Liver (tissue), 9 donors: ENCODE data around the gene PGAP3. TPM values are rescaled to one million over a fixed set of nuclear protein-coding genes. Genes with fewer than 3 reads are reported as not detected.

ENCODE experiments used
- DNase-seq: peaks from one replicate; pipeline ENCODE4 v3.0.0-alpha.2; 2017; ENCODE audit warnings: low spot score
- H3K27ac ChIP-seq, 2 donors: one replicate each; pipeline ENCODE4 v1.7.0; 2013; ENCODE audit warnings: inconsistent platforms in 2 of 2, low read length in 2 of 2, control low read depth in 1 of 2, low read depth in 1 of 2, mild to moderate bottlenecking in 1 of 2
- H3K27me3 ChIP-seq, 4 donors: one replicate each; pipeline versions ENCODE4 v1.6.1 to v1.7.0; 2013; ENCODE audit warnings: low read length in 3 of 4, inconsistent platforms in 1 of 4, mild to moderate bottlenecking in 1 of 4, moderate library complexity in 1 of 4; ENCODE audit not compliant: control insufficient read depth in 4 of 4, insufficient read depth in 4 of 4
- H3K36me3 ChIP-seq, 4 donors: one replicate each; pipeline versions ENCODE4 v1.6.1 to v1.7.0; 2013; ENCODE audit warnings: low read length in 3 of 4, mild to moderate bottlenecking in 3 of 4, low read depth in 1 of 4, moderate library complexity in 1 of 4; ENCODE audit not compliant: control insufficient read depth in 4 of 4, insufficient read depth in 3 of 4
- H3K4me1 ChIP-seq, 4 donors: one replicate each; pipeline versions ENCODE4 v1.6.1 to v1.7.0; 2013; ENCODE audit warnings: low read length in 3 of 4, mild to moderate bottlenecking in 3 of 4, moderate library complexity in 1 of 4; ENCODE audit not compliant: control insufficient read depth in 4 of 4, insufficient read depth in 4 of 4
- H3K4me3 ChIP-seq, 3 donors: one replicate each; pipeline versions ENCODE4 v1.6.1 to v1.7.0; 2013; ENCODE audit warnings: low read length in 3 of 3, control low read depth in 1 of 3, low read depth in 1 of 3, mild to moderate bottlenecking in 1 of 3
- H3K9ac ChIP-seq, 2 donors: one replicate each; pipeline ENCODE4 v1.7.0; 2013; ENCODE audit warnings: low read length in 2 of 2, mild to moderate bottlenecking in 2 of 2, moderate library complexity in 2 of 2, control low read depth in 1 of 2, low read depth in 1 of 2
- H3K9me3 ChIP-seq, 4 donors: one replicate each; pipeline versions ENCODE4 v1.6.1 to v1.7.0; 2013; ENCODE audit warnings: low read length in 3 of 4; ENCODE audit not compliant: control insufficient read depth in 4 of 4
- CTCF ChIP-seq: fragments of 150-350 bp; IDR thresholded peaks from 2 replicates; pipeline ENCODE4 v1.5.1; 2017; ENCODE audit warnings: improper control_type of control experiment, low read depth, low read length; ENCODE audit not compliant: missing input control
- EGR1 ChIP-seq, 2 donors: IDR thresholded peaks; 2 replicates each; pipeline ENCODE4 v1.6.1; 2016 to 2018; ENCODE audit warnings: antibody characterized with exemption in 2 of 2, low read depth in 2 of 2
- FOXA2 ChIP-seq: IDR thresholded peaks from 2 replicates; pipeline ENCODE4 v1.6.1; 2016; ENCODE audit warnings: antibody characterized with exemption
- GABPA ChIP-seq, 2 donors: IDR thresholded peaks in 1 of 2; conservative IDR thresholded peaks in 1 of 2; 2 replicates each; pipeline ENCODE4 v1.6.1; 2016; ENCODE audit warnings: antibody characterized with exemption in 2 of 2, mild to moderate bottlenecking in 1 of 2, moderate library complexity in 1 of 2
- HNF4A ChIP-seq, 2 donors: conservative IDR thresholded peaks; 2 replicates each; pipeline ENCODE4 v1.6.1; 2016; ENCODE audit warnings: antibody characterized with exemption in 2 of 2, mild to moderate bottlenecking in 2 of 2
- JUND ChIP-seq, 2 donors: IDR thresholded peaks; 2 replicates each; pipeline ENCODE4 v1.6.1; 2016; ENCODE audit warnings: antibody characterized with exemption in 2 of 2
- MAX ChIP-seq: IDR thresholded peaks from 2 replicates; pipeline ENCODE4 v1.6.1; 2016; ENCODE audit warnings: antibody characterized with exemption
- NR2F2 ChIP-seq: IDR thresholded peaks from 2 replicates; pipeline ENCODE4 v1.6.1; 2016; ENCODE audit warnings: antibody characterized with exemption
- RAD21 ChIP-seq, 2 donors: IDR thresholded peaks; 2 replicates each; pipeline ENCODE4 v1.6.1; 2016; ENCODE audit warnings: antibody characterized with exemption in 2 of 2, mild to moderate bottlenecking in 2 of 2
- REST ChIP-seq: IDR thresholded peaks from 2 replicates; pipeline ENCODE4 v1.6.1; 2016; ENCODE audit warnings: antibody characterized with exemption, mild to moderate bottlenecking
- SP1 ChIP-seq: IDR thresholded peaks from 2 replicates; pipeline ENCODE4 v1.6.1; 2018; ENCODE audit warnings: antibody characterized with exemption, mild to moderate bottlenecking
- YY1 ChIP-seq: IDR thresholded peaks from 2 replicates; pipeline ENCODE4 v1.6.1; 2016; ENCODE audit warnings: antibody characterized with exemption, mild to moderate bottlenecking
- WGBS: extraction: QIAGEN DNeasy Blood & Tissue Kit; methylation state at CpG from one replicate; pipeline ENCODE4 v1.1.7; 2013; 5-methylcytosine and 5-hydroxymethylcytosine counted together
- polyA plus RNA-seq, 2 donors: library from polyadenylated mRNA; stranded (reverse) in 1 of 2; unstranded in 1 of 2; fragments of 200-250 nt in 1 of 2; fragments of >200 nt in 1 of 2; fragmentation: Nextera tagmentation in 1 of 2; extraction: Ambion mirVana in 1 of 2; gene quantifications; one replicate each; pipeline versions ENCODE4 v1.2.1 to v1.2.3, GENCODE V29; 2013 to 2015
- total RNA-seq, 2 donors: library from RNA; depleted of rRNA; stranded (reverse); fragments of >200 nt; gene quantifications; one replicate each; pipeline ENCODE4 v1.2.3, GENCODE V29; 2014
- donor health status: healthy.
- donor health status: healthy.
- donor health status: healthy.
- donor health status: healthy.
- donor health status: healthy.

Gene PGAP3
- total and polyA plus RNA-seq, 4 donors: 7.9 to 19.5 (median 14.0) TPM

- H3K4me3 ChIP-seq: no peak overlapping the region
- DNase-seq: no peak
- WGBS: 46% methylated on average over 16 of the region's 16 CpGs
- no peak overlapping the region for H3K9ac ChIP-seq
- no peak overlapping the region for H3K27ac ChIP-seq
- peaks cover 0 to 12% (median 9%) of the 10 kb centered on the region in 4 donors for H3K27me3 ChIP-seq
- H3K36me3 ChIP-seq: no peaks in the 10 kb centered on the region
- no peak for TF ChIP-seq EGR1 (IDR thresholded peaks at IDR 0.05; ENCODE audit: low read depth in 2 of 2)
- TF ChIP-seq HNF4A (conservative IDR thresholded peaks at IDR 0.05): peak in 1 of 2 donors; percentile 30
- peaks cover 0 to 10% (median 7%) of the 10 kb centered on the region in 4 donors for H3K4me1 ChIP-seq
- H3K9me3 ChIP-seq: no peaks in the 10 kb centered on the region
Measured at GRCh38 chr17:39627712-39628516, 59.9 kb downstream of the PGAP3 start.

- no peaks in the 10 kb centered on the region for H3K36me3 ChIP-seq
- H3K27me3 ChIP-seq: peaks cover 0 to 12% (median 9%) of the 10 kb centered on the region in 4 donors
- peaks cover 0 to 12% (median 7%) of the 10 kb centered on the region in 4 donors for H3K4me1 ChIP-seq
- TF ChIP-seq NR2F2 (no peak), CTCF (no peak), JUND (IDR thresholded peaks at IDR 0.05) (no peak), YY1 (no peak), RAD21 (IDR thresholded peaks at IDR 0.05) (no peak), FOXA2 (no peak), GABPA (IDR thresholded peaks at IDR 0.05 in 1 of 2, conservative IDR thresholded peaks at IDR 0.05 in 1 of 2) (no peak), SP1 (no peak), MAX (no peak), REST (no peak)
- no peak overlapping the region for H3K27ac ChIP-seq
- DNase-seq: no peak
- H3K4me3 ChIP-seq: no peak overlapping the region
- no peak overlapping the region for H3K9ac ChIP-seq
- WGBS: 5% methylated on average over 72 of the region's 72 CpGs
- H3K9me3 ChIP-seq: no peaks in the 10 kb centered on the region
Measured at GRCh38 chr17:39627047-39627711, 60.7 kb downstream of the PGAP3 start.
